MCF 10A (cell line): ENCODE results near the gene TTC23L. TPM values are rescaled to one million over a fixed set of nuclear protein-coding genes. Genes with fewer than 3 reads are reported as not detected.
A peak's percentile ranks its signal among the peaks of the same experiment; 100 is the strongest.

Source experiments
- BruUV-seq: library from RNA; stranded (reverse); fragments of 400-500 nt; replicated peaks from 2 replicates; lab custom pipeline; 2021; lab: Mats Ljungman, UMichigan
- CTCF ChIA-PET: fragments of 300-600 bp; sonication (Branson Sonifier 250); formaldehyde crosslinking; extraction: SDS; loops from one replicate; lab custom pipeline; 2021; ENCODE audit warnings: antibody characterized with exemption, inconsistent platforms; lab: Yijun Ruan, JAX
- POLR2A ChIA-PET: fragments of 300-600, 350-650 bp; sonication (Branson Sonifier 250); formaldehyde crosslinking; extraction: SDS; loops from one replicate; lab custom pipeline; 2020; ENCODE audit warnings: antibody characterized with exemption, inconsistent platforms; lab: Yijun Ruan, JAX
- DNase-seq: peaks from one replicate; pipeline ENCODE4 v3.0.0-alpha.2; 2018; ENCODE audit not compliant: unreplicated experiment
- H3K27ac Mint-ChIP-seq: one replicate; pipeline ENCODE4 v1.8.0; 2022; ENCODE audit warnings: mild to moderate bottlenecking, low read depth, mixed read lengths; ENCODE audit not compliant: unreplicated experiment
- H3K27me3 Mint-ChIP-seq: one replicate; pipeline ENCODE4 v1.8.0; 2022; ENCODE audit warnings: mixed read lengths; ENCODE audit not compliant: insufficient read depth, unreplicated experiment
- H3K36me3 Mint-ChIP-seq: one replicate; pipeline ENCODE4 v1.8.0; 2022; ENCODE audit warnings: mild to moderate bottlenecking, moderate library complexity, mixed read lengths; ENCODE audit not compliant: insufficient read depth, unreplicated experiment
- H3K4me1 Mint-ChIP-seq: one replicate; pipeline ENCODE4 v1.8.0; 2022; ENCODE audit warnings: mixed read lengths; ENCODE audit not compliant: insufficient read depth, unreplicated experiment
- H3K4me3 Mint-ChIP-seq: one replicate; pipeline ENCODE4 v1.8.0; 2022; ENCODE audit warnings: mild to moderate bottlenecking, moderate library complexity, mixed read lengths; ENCODE audit not compliant: unreplicated experiment
- H3K9me3 Mint-ChIP-seq: one replicate; pipeline ENCODE4 v1.8.0; 2022; ENCODE audit warnings: mixed read lengths; ENCODE audit not compliant: unreplicated experiment
- intact Hi-C: fragments of 100-400 bp; cut with micrococcal nuclease; formaldehyde crosslinking; loops from 2 replicates; pipeline ENCODE4 v1.14.1; 2022
- total RNA-seq: library from RNA; stranded (reverse); gene quantifications from 2 replicates; pipeline ENCODE4 v1.2.3, GENCODE V29; 2022
- TF ChIP-seq, protein P1 (sequence below): fragments of 200-600 bp; IDR thresholded peaks from one replicate; pipeline ENCODE4 v1.8.0; 2022; ENCODE audit warnings: antibody characterized with exemption, mild to moderate bottlenecking; ENCODE audit not compliant: unreplicated experiment

The TTC23L gene
- total RNA-seq, 1 experiment from 2014 or later: 0.14 TPM

DNA sequence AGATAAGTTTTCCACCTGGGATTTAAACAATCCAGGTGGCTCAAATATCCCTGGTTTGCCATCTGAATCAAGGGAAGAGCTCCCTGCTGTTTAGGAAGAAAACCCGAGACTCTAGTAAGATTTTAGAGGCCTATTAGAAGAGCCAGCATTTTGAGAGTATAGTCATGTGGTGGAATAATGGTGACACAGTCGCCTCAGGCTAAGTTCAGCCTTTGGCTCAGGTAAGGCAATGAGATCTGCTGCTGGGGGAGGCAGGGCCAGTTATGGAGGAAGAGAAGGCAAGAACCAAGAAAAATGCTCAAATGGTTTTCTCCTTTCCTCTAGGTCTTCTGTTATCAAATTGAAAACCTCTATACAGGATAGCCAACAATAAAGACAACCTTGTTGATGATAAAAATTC lies 60.1 kb downstream of the TTC23L start:
- no peaks in the 10 kb centered on the region for H3K36me3 Mint-ChIP-seq
- no peak overlapping the region for H3K4me3 Mint-ChIP-seq
- intact Hi-C loops: loop anchor here (2.0 to 5.0 kb wide), 2 partner anchors 62 to 242 kb away; partner anchors contain the start of genes RAI14 and TTC23L
- H3K27me3 Mint-ChIP-seq: no peaks in the 10 kb centered on the region
- CTCF ChIA-PET: interaction anchor here (0.6 to 16.7 kb wide), 51 partner anchors 7 to 1272 kb away, joined by 3 to 468 read pairs (median 5); partner anchors contain the start of genes C1QTNF3, DNAJC21 and TTC23L
- no TSS peak for BruUV-seq
- H3K27ac Mint-ChIP-seq: no peak overlapping the region
- POLR2A ChIA-PET: interaction anchor here (0.9 to 2.6 kb wide), 4 partner anchors 17 to 425 kb away, joined by 3 to 16 read pairs (median 6); no protein-coding TSS in a partner anchor
- TF ChIP-seq, protein P1, sequence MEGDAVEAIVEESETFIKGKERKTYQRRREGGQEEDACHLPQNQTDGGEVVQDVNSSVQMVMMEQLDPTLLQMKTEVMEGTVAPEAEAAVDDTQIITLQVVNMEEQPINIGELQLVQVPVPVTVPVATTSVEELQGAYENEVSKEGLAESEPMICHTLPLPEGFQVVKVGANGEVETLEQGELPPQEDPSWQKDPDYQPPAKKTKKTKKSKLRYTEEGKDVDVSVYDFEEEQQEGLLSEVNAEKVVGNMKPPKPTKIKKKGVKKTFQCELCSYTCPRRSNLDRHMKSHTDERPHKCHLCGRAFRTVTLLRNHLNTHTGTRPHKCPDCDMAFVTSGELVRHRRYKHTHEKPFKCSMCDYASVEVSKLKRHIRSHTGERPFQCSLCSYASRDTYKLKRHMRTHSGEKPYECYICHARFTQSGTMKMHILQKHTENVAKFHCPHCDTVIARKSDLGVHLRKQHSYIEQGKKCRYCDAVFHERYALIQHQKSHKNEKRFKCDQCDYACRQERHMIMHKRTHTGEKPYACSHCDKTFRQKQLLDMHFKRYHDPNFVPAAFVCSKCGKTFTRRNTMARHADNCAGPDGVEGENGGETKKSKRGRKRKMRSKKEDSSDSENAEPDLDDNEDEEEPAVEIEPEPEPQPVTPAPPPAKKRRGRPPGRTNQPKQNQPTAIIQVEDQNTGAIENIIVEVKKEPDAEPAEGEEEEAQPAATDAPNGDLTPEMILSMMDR: no peak
- peaks cover 10% of the 10 kb centered on the region for H3K4me1 Mint-ChIP-seq
- DNase-seq: peak; percentile 21
- H3K9me3 Mint-ChIP-seq: no peaks in the 10 kb centered on the region

DNA sequence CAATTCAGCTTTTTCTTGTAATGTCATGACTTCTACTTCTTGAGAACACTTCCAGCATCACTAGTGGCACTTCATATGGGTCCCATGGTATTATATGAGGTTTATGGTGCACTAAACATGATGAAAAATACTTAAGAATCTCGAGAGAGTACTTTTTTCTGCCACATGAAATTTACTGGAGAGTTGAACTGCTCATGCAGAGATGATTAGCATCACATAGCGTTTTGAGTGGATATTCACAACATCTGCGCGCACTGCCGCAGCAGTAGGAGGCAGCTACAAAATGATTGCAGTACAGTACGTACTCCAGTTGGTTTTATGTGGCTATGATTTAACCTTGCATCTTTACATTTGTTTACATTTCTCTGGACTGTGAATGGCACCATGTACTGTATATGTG lies 61.7 kb downstream of the TTC23L start:
- no peaks in the 10 kb centered on the region for H3K27me3 Mint-ChIP-seq
- H3K4me3 Mint-ChIP-seq: no peak overlapping the region
- ChIA-PET CTCF (interaction anchor here (0.6 to 16.7 kb wide), 9 partner anchors 11 to 417 kb away, joined by 3 to 468 read pairs (median 3); partner anchors contain the start of gene DNAJC21), POLR2A (interaction anchor here (0.6 kb wide), 1 partner anchor 105 kb away, joined by 3 read pairs; no protein-coding TSS in a partner anchor)
- no peaks in the 10 kb centered on the region for H3K36me3 Mint-ChIP-seq
- no peak overlapping the region for H3K27ac Mint-ChIP-seq
- H3K4me1 Mint-ChIP-seq: peaks cover 6% of the 10 kb centered on the region
- DNase-seq: no peak
- no TSS peak for BruUV-seq
- TF ChIP-seq, protein P1: no peak
- no peaks in the 10 kb centered on the region for H3K9me3 Mint-ChIP-seq
- intact Hi-C loops: no loop called here

DNA sequence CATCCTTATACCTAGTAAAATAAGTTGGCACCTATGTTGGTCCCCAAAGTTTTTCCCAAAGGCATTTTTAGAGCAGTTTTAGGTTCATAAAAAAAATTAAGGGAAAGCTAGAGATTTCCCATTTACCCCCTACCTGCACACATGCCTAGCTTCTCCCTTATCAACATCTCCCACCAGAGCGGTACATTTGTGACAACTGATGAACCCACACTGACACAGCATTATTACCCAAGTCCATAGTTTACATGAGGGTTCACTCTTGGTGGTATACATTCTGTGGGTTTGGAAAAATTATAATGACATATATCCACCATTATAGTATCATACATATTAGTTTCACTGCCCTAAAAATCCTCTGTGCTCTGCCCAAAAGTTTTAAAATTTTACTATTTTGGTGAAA lies 64.3 kb downstream of the TTC23L start:
- TF ChIP-seq, protein P1: no peak
- intact Hi-C loops: no loop called here
- ChIA-PET POLR2A (interaction anchor here (0.6 to 4.6 kb wide), 3 partner anchors 12 to 26 kb away, joined by 3 to 27 read pairs (median 5); partner anchors contain the start of genes BRIX1, DNAJC21 and RAD1), CTCF (interaction anchor here (0.8 to 16.7 kb wide), 6 partner anchors 7 to 420 kb away, joined by 3 to 468 read pairs (median 4); partner anchors contain the start of gene RAI14)
- no TSS peak for BruUV-seq
- DNase-seq: no peak
- Mint-ChIP-seq H3K27ac (peak overlapping the region; percentile 25), H3K4me3 (no peak overlapping the region), H3K27me3 (no peaks in the 10 kb centered on the region), H3K36me3 (peaks cover 3% of the 10 kb centered on the region), H3K4me1 (no peaks in the 10 kb centered on the region), H3K9me3 (no peaks in the 10 kb centered on the region)

DNA sequence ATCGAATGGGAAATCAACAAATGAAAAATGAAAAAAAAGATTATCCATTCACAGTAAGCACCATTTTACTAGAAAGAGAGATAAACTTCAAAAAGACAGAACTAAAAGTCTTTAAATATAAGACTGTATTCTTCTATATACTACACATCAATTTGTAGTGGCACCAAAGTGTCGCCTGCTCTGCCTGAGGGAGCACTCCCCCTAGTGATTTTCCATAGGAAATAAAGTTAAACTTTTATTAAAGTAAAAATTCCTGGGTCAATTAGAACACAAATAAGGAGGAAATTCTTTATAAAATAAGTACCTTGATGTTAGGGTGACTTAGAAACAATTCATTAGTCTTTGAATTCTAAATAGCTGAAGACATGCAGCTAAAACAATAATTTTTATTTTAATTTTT lies 66.6 kb downstream of the TTC23L start:
- BruUV-seq: no TSS peak
- no peaks in the 10 kb centered on the region for H3K27me3 Mint-ChIP-seq
- TF ChIP-seq, protein P1: peak; percentile 34
- H3K4me3 Mint-ChIP-seq: no peak overlapping the region
- H3K4me1 Mint-ChIP-seq: no peaks in the 10 kb centered on the region
- no peaks in the 10 kb centered on the region for H3K9me3 Mint-ChIP-seq
- no peak overlapping the region for H3K27ac Mint-ChIP-seq
- ChIA-PET POLR2A (interaction anchor here (0.6 to 4.6 kb wide), 2 partner anchors 10 to 319 kb away, joined by 3 to 27 read pairs; partner anchors contain the start of genes BRIX1 and RAD1), CTCF (interaction anchor here (0.6 to 16.7 kb wide), 9 partner anchors 9 to 436 kb away, joined by 3 to 468 read pairs (median 6); partner anchors contain the start of genes BRIX1 and RAD1)
- peaks cover 20% of the 10 kb centered on the region for H3K36me3 Mint-ChIP-seq
- DNase-seq: peak; percentile 18
- intact Hi-C loops: no loop called here
